Astrocyte (in vitro differentiated cells and primary cell): ENCODE data around the gene ACKR4.

Experiments used
- EZH2 ChIP-seq: IDR thresholded peaks from 2 replicates; pipeline ENCODE4 v1.6.1; 2012; ENCODE audit warnings: mild to moderate bottlenecking, low read length, inconsistent platforms; ENCODE audit not compliant: insufficient read depth
- TF ChIP-seq, protein P1 (sequence below): IDR thresholded peaks from 2 replicates; pipeline ENCODE4 v1.5.1; 2011; ENCODE audit warnings: low read depth, mild to moderate bottlenecking, inconsistent platforms, low read length, moderate library complexity; ENCODE audit not compliant: insufficient read depth

DNA sequence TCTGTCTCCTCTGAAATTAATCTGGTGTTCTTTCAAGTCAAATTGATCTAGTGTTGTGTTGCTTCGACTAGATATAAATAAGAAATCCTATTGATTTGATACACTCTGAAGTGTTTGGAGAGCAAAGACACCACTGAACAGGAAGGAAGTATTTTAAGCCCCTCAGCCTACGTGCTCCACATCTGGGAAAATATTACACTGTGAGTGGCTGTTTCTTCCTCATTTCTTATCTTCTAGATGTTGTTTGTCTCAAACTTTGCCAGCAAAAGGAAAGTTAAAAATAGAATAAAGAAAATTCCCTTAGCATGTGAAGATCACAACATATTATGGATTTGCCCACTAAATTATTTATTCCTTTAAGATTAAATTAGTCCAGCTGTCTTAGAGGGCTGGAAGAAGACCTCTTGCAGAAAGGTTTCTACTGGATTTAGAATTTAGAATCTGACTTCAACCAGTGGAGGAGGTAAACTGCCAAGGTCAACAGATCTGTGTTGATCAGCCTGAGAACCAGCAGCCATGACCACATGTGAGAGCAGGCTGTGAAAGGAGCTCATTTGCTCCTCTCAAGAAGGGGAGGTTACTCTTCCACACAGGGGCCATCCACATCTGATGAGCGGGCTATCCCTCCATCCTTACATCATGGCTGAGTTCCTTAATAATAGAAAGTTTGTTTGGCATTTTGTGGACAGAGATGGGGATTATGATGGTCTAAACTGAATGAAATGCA, 46.3 kb upstream of the ACKR4 start:
- TF ChIP-seq, protein P1, sequence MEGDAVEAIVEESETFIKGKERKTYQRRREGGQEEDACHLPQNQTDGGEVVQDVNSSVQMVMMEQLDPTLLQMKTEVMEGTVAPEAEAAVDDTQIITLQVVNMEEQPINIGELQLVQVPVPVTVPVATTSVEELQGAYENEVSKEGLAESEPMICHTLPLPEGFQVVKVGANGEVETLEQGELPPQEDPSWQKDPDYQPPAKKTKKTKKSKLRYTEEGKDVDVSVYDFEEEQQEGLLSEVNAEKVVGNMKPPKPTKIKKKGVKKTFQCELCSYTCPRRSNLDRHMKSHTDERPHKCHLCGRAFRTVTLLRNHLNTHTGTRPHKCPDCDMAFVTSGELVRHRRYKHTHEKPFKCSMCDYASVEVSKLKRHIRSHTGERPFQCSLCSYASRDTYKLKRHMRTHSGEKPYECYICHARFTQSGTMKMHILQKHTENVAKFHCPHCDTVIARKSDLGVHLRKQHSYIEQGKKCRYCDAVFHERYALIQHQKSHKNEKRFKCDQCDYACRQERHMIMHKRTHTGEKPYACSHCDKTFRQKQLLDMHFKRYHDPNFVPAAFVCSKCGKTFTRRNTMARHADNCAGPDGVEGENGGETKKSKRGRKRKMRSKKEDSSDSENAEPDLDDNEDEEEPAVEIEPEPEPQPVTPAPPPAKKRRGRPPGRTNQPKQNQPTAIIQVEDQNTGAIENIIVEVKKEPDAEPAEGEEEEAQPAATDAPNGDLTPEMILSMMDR, result no peak
- no peak for TF ChIP-seq EZH2
